ENCODE results near the gene ATP2B2. TPM values are rescaled to one million over a fixed set of nuclear protein-coding genes. Genes with fewer than 3 reads are reported as not detected.

ATP2B2 gene
- total RNA-seq, 1 donor from 2014 or later: not detected

GRCh38 chr3:10416730-10417300 is 88.6 kb downstream of the ATP2B2 start:
- DNase-seq (ENCODE audit: low spot score): no peak
- no peaks in the 10 kb centered on the region for H3F3A ChIP-seq (ENCODE audit: low read depth)
- Mint-ChIP-seq H3K27ac (no peak overlapping the region), H3K27me3 (ENCODE audit: insufficient read depth, low read depth) (peaks cover 5% of the 10 kb centered on the region), H3K4me1 (no peaks in the 10 kb centered on the region), H3K4me3 (no peak overlapping the region), H3K9me3 (no peaks in the 10 kb centered on the region), H3K36me3 (no peaks in the 10 kb centered on the region)
- no peak overlapping the region for H3K9ac ChIP-seq
- no peaks in the 10 kb centered on the region for H3K27me3 ChIP-seq
- no peaks in the 10 kb centered on the region for H3K9me3 ChIP-seq (ENCODE audit: low read depth)
- H3K79me2 ChIP-seq (ENCODE audit: low read depth): no peaks in the 10 kb centered on the region
- H3K36me3 ChIP-seq: no peaks in the 10 kb centered on the region
- no peak overlapping the region for H3K27ac ChIP-seq
- no peak overlapping the region for H3K4me3 ChIP-seq
- TF ChIP-seq EZH2 (IDR thresholded peaks at IDR 0.05): no peak
- TF ChIP-seq EZH2phosphoT487 (IDR thresholded peaks at IDR 0.05): no peak
- TF ChIP-seq CTCF (IDR thresholded peaks at IDR 0.05): no peak
- no peak overlapping the region for H3K4me2 ChIP-seq
- no peak overlapping the region for H2AFZ ChIP-seq (replicated peaks)
- no peaks in the 10 kb centered on the region for H3K4me1 ChIP-seq
- no peaks in the 10 kb centered on the region for H4K20me1 ChIP-seq (ENCODE audit: low read depth)

- Histone ChIP-seq H3K4me2 (no peak overlapping the region), H3K27me3 (no peaks in the 10 kb centered on the region), H3K36me3 (no peaks in the 10 kb centered on the region), H4K20me1 (ENCODE audit: low read depth) (no peaks in the 10 kb centered on the region), H3K4me3 (no peak overlapping the region), H3F3A (ENCODE audit: low read depth) (no peaks in the 10 kb centered on the region), H3K27ac (no peak overlapping the region), H3K79me2 (ENCODE audit: low read depth) (no peaks in the 10 kb centered on the region), H2AFZ (replicated peaks) (no peak overlapping the region), H3K9me3 (ENCODE audit: low read depth) (no peaks in the 10 kb centered on the region), H3K9ac (no peak overlapping the region), H3K4me1 (no peaks in the 10 kb centered on the region)
- H3K27ac Mint-ChIP-seq: no peak overlapping the region
- H3K36me3 Mint-ChIP-seq: no peaks in the 10 kb centered on the region
- H3K27me3 Mint-ChIP-seq (ENCODE audit: insufficient read depth, low read depth): peaks cover 2% of the 10 kb centered on the region
- no peak overlapping the region for H3K4me3 Mint-ChIP-seq
- no peak for TF ChIP-seq CTCF (IDR thresholded peaks at IDR 0.05)
- no peak for TF ChIP-seq EZH2phosphoT487 (IDR thresholded peaks at IDR 0.05)
- TF ChIP-seq EZH2 (IDR thresholded peaks at IDR 0.05): no peak
- no peak for DNase-seq (ENCODE audit: low spot score)
- no peaks in the 10 kb centered on the region for H3K9me3 Mint-ChIP-seq
- no peaks in the 10 kb centered on the region for H3K4me1 Mint-ChIP-seq
Observed at GRCh38 chr3:10413041-10413440, 92.3 kb downstream of the ATP2B2 start.

GRCh38 chr3:10411598-10412332 is 93.6 kb downstream of the ATP2B2 start:
- no peaks in the 10 kb centered on the region for H3K9me3 Mint-ChIP-seq
- no peaks in the 10 kb centered on the region for H3K27me3 ChIP-seq
- no peaks in the 10 kb centered on the region for H3K9me3 ChIP-seq (ENCODE audit: low read depth)
- no peak overlapping the region for H3K4me2 ChIP-seq
- no peak overlapping the region for H3K4me3 Mint-ChIP-seq
- no peaks in the 10 kb centered on the region for H4K20me1 ChIP-seq (ENCODE audit: low read depth)
- H3K4me1 Mint-ChIP-seq: no peaks in the 10 kb centered on the region
- no peak for TF ChIP-seq EZH2phosphoT487 (IDR thresholded peaks at IDR 0.05)
- no peaks in the 10 kb centered on the region for H3K27me3 Mint-ChIP-seq (ENCODE audit: insufficient read depth, low read depth)
- no peaks in the 10 kb centered on the region for H3K79me2 ChIP-seq (ENCODE audit: low read depth)
- H3K9ac ChIP-seq: no peak overlapping the region
- no peak overlapping the region for H3K27ac ChIP-seq
- no peak overlapping the region for H3K27ac Mint-ChIP-seq
- H3K4me1 ChIP-seq: no peaks in the 10 kb centered on the region
- H3K36me3 Mint-ChIP-seq: no peaks in the 10 kb centered on the region
- H3K4me3 ChIP-seq: no peak overlapping the region
- H3K36me3 ChIP-seq: no peaks in the 10 kb centered on the region
- H3F3A ChIP-seq (ENCODE audit: low read depth): no peaks in the 10 kb centered on the region
- no peak for DNase-seq (ENCODE audit: low spot score)
- no peak overlapping the region for H2AFZ ChIP-seq (replicated peaks)

GRCh38 chr3:10410383-10411002 is 94.9 kb downstream of the ATP2B2 start:
- Mint-ChIP-seq H3K27ac (peak overlapping the region; percentile 44), H3K36me3 (no peaks in the 10 kb centered on the region), H3K27me3 (ENCODE audit: insufficient read depth, low read depth) (no peaks in the 10 kb centered on the region), H3K4me1 (no peaks in the 10 kb centered on the region), H3K9me3 (no peaks in the 10 kb centered on the region), H3K4me3 (no peak overlapping the region)
- Histone ChIP-seq H3K79me2 (ENCODE audit: low read depth) (no peaks in the 10 kb centered on the region), H3K4me2 (no peak overlapping the region), H2AFZ (replicated peaks) (no peak overlapping the region), H3K27ac (no peak overlapping the region), H4K20me1 (ENCODE audit: low read depth) (no peaks in the 10 kb centered on the region), H3K9ac (no peak overlapping the region), H3K4me3 (no peak overlapping the region), H3K4me1 (no peaks in the 10 kb centered on the region), H3K36me3 (no peaks in the 10 kb centered on the region), H3F3A (ENCODE audit: low read depth) (no peaks in the 10 kb centered on the region), H3K27me3 (no peaks in the 10 kb centered on the region), H3K9me3 (ENCODE audit: low read depth) (no peaks in the 10 kb centered on the region)
- DNase-seq (ENCODE audit: low spot score): no peak
- TF ChIP-seq CTCF (IDR thresholded peaks at IDR 0.05) (no peak), EZH2phosphoT487 (IDR thresholded peaks at IDR 0.05) (no peak), EZH2 (IDR thresholded peaks at IDR 0.05) (no peak)
